PFSK-1 (cell line): ENCODE results near the gene RAB31. TPM values are rescaled to one million over a fixed set of nuclear protein-coding genes. Genes with fewer than 3 reads are reported as not detected.

ENCODE experiments used
- FOXP2 ChIP-seq: optimal IDR thresholded peaks from 2 replicates; pipeline ENCODE3; 2011; ENCODE audit warnings: borderline replicate concordance, control low read depth, inconsistent platforms; ENCODE audit not compliant: insufficient read depth; ENCODE audit errors: extremely low read length, extremely low read depth
- POLR2AphosphoS5 ChIP-seq: IDR thresholded peaks from 2 replicates; pipeline ENCODE4 v1.6.1; 2012; ENCODE audit warnings: low read depth, mild to moderate bottlenecking, control low read depth, low read length, moderate library complexity
- SIN3A ChIP-seq: IDR thresholded peaks from 2 replicates; pipeline ENCODE4 v1.6.1; 2012; ENCODE audit warnings: mild to moderate bottlenecking, low read length, moderate library complexity, borderline replicate concordance; ENCODE audit not compliant: insufficient read depth
- TAF1 ChIP-seq: IDR thresholded peaks from 2 replicates; pipeline ENCODE4 v1.6.1; 2012; ENCODE audit warnings: low read length, control low read depth, borderline replicate concordance; ENCODE audit not compliant: insufficient read depth
- polyA plus RNA-seq: library from polyadenylated mRNA; unstranded; fragments of >200 nt; gene quantifications from one replicate; pipeline ENCODE4 v1.2.1, GENCODE V29; 2012; ENCODE audit warnings: low read depth, missing spikeins; ENCODE audit not compliant: insufficient read length
- TF ChIP-seq, protein P1 (sequence below), 2 experiments: IDR thresholded peaks; 2 replicates each; pipeline versions ENCODE4 v1.6.1 to v1.8.0; 2011 to 2012; ENCODE audit warnings: low read depth in 2 of 2, low read length in 2 of 2, control low read depth in 1 of 2, inconsistent platforms in 1 of 2, mild to moderate bottlenecking in 1 of 2, moderate library complexity in 1 of 2; ENCODE audit not compliant: insufficient read depth in 1 of 2

RAB31 gene, protein sequence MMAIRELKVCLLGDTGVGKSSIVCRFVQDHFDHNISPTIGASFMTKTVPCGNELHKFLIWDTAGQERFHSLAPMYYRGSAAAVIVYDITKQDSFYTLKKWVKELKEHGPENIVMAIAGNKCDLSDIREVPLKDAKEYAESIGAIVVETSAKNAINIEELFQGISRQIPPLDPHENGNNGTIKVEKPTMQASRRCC
- polyA plus RNA-seq: 53.2 TPM

DNA sequence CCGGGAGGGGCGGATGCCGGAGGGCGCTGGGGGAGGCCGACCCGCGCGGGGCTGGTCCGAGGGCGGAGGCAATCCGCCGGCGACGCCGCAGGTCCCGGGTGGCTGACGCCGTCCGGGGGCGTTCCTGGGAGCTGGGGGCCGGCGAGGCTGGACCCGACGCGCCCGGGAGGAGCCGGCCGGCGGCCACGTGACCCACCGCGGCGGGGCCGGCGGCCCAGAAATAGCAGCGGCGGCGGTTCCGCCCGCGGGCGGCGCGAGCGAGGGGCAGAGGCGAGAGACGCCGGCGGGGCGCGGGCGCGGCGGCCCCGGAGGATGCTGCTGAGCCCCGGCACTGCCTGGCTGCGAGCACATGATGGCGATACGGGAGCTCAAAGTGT is at the start of gene RAB31:
TSS of gene RAB31 (plus strand) at position 245 of the 377 bp plus-strand sequence. CDS start at position 350, 105 bp downstream.
- TF ChIP-seq, protein P1, sequence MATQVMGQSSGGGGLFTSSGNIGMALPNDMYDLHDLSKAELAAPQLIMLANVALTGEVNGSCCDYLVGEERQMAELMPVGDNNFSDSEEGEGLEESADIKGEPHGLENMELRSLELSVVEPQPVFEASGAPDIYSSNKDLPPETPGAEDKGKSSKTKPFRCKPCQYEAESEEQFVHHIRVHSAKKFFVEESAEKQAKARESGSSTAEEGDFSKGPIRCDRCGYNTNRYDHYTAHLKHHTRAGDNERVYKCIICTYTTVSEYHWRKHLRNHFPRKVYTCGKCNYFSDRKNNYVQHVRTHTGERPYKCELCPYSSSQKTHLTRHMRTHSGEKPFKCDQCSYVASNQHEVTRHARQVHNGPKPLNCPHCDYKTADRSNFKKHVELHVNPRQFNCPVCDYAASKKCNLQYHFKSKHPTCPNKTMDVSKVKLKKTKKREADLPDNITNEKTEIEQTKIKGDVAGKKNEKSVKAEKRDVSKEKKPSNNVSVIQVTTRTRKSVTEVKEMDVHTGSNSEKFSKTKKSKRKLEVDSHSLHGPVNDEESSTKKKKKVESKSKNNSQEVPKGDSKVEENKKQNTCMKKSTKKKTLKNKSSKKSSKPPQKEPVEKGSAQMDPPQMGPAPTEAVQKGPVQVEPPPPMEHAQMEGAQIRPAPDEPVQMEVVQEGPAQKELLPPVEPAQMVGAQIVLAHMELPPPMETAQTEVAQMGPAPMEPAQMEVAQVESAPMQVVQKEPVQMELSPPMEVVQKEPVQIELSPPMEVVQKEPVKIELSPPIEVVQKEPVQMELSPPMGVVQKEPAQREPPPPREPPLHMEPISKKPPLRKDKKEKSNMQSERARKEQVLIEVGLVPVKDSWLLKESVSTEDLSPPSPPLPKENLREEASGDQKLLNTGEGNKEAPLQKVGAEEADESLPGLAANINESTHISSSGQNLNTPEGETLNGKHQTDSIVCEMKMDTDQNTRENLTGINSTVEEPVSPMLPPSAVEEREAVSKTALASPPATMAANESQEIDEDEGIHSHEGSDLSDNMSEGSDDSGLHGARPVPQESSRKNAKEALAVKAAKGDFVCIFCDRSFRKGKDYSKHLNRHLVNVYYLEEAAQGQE (IDR thresholded peaks at IDR 0.05; ENCODE audit: insufficient read depth in 1 of 2, low read depth in 2 of 2, low read length in 2 of 2): no peak
- peak; percentile 48 for TF ChIP-seq FOXP2
- no peak for TF ChIP-seq TAF1

DNA sequence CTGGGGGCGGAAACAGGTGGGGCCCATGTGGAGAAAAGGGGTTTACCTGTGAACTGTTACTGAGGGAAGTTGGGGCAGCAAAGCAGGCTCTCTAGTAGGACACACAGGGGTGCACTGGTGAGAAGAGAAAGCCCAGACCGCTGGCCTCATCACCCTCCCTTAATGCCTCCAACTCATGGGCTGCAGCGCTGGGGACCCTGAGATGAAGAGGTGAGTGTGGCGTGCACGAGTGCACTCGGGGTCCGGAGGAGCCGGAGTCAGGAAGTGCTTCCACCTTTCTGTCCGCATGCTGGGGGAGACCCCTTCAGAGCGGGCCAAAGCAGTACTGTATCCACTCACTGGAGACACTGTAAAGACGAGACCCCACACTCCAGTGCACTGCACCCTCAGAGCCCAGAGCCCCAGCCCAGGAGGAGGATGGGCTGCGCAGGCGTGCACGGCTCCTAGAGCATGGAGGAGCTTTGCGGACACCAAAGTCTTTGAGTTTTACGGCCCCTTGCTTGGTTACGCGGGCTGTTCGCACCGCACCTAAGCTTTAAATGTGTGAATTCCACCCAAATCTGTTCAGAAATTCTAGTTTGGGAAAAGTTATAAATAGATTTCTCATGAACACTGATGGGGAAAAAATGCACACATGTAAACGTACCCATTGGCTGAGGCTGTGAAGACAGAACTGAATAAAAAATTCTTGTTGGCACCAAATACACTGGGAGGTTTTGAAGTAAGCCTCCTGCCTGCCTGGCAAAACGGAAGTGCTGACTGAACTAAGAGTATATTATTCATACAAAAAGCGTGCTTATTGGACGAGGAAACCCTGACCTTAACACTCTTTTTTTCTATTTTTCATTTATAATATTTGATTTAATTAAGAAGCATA is 48.4 kb upstream of the RAB31 start:
- TF ChIP-seq FOXP2: no peak
- TF ChIP-seq TAF1: no peak
- TF ChIP-seq POLR2AphosphoS5: no peak

DNA sequence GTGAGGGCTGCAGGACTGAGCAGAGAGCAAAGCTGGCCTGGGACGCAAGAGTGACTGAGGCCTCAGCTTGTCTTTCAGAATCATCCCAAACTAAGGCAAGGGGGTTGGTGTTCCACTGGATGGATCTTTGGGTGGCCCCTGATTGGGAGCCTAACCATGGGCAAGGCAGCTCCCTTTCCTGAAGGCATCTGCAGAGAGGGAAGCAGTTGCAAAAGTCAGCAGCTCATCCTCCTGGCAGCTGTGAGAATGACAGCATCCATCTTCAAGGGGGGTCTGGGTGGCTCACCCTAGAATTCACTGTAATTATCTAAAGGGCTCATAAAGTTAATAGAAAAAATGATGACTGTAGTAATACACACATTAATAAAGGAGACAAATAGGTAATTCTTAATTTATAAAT is 46.5 kb upstream of the RAB31 start:
- TF ChIP-seq SIN3A (no peak), TAF1 (no peak), POLR2AphosphoS5 (no peak), FOXP2 (no peak)
- TF ChIP-seq, protein P1 (IDR thresholded peaks at IDR 0.05; ENCODE audit: insufficient read depth in 1 of 2, low read depth in 2 of 2, low read length in 2 of 2): no peak

DNA sequence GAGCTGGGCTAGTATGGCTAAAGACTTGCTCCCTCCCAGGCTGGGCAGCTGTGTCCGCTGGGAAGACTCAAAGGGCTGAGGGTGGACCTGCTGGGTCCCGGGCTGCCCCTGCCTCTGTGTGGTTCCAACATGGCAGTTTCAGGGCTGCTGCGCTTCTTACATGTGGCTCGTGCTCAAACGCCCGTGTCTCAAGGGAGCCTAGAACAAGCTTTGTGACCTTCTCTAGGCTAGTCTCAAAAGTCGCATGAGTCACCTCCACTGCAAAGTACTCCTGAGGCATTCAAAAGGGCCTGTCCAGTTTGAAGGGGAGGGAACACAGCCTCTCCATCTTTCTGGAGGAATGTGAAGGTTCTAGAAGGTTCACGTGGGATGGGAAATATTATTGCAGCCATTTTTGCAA is 44.7 kb upstream of the RAB31 start:
- TF ChIP-seq SIN3A (no peak), FOXP2 (no peak), POLR2AphosphoS5 (no peak), TAF1 (no peak)
- TF ChIP-seq, protein P1 (IDR thresholded peaks at IDR 0.05; ENCODE audit: insufficient read depth in 1 of 2, low read depth in 2 of 2, low read length in 2 of 2): no peak

DNA sequence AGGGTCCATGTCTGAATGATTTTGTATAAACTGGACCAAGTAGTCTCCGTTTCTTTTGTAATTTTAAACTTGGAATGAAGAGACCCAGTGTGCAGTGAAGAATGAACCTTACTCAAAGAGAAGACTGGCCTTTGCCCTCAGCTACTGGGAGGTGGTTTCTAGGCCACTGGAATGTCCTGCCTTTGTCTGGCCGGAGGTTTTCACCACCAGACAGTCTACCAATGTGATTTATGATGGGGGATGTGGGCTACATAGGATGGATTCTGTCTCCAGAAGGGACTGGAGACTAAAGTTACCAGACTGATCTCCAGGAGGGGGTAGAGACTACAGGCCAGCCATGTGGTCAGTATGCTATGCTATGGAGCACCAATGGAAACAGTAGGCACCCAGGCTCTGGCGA is 42.8 kb upstream of the RAB31 start:
- TF ChIP-seq SIN3A: no peak
- no peak for TF ChIP-seq TAF1
- TF ChIP-seq, protein P1 (IDR thresholded peaks at IDR 0.05; ENCODE audit: insufficient read depth in 1 of 2, low read depth in 2 of 2, low read length in 2 of 2): no peak
- no peak for TF ChIP-seq FOXP2
- no peak for TF ChIP-seq POLR2AphosphoS5
